Measurements from ENCODE around the gene MYLK.

MYLK gene

DNA sequence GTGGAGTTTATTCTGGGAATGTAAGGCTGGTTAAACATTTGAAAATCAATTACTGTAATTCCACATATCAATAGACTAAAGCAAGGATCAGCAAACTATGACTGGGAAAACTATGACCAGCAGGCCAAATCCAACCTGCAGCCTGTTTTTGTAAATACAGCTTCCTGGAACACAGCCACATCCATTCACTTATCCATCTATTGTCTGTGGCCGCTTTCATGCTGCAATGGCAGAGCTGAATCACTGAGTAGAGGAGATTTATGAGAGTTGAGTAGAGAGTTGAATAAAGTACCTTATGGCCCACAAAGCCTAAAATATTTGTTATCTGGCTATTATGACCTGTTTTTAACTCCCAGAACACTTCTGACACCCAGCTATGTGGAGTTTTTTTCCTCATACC lies 12.2 kb downstream of the MYLK start:
- no peak for DNase-seq

DNA sequence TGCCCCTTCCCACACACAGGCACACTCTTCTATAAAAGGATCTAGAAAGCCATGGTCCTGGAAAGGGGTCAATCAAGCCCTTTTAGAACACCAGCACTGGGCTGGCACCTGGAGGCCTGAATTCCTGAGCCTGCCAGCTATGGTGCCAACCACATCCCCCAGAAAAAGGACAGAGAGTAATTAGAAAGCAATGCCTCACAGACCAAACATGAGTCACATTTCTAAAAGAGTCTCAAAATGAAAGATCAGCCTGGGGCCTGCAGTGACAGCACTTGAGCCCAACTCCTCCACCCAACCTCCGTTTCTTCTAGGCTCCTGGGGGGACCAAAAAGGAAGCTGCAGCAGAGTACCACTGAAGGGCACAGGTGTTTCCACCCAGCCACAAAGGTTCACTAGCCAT lies 14.1 kb downstream of the MYLK start:
- DNase-seq: no peak

- no peak for DNase-seq
Observed at GRCh38 chr3:123869165-123869564, 15.0 kb downstream of the MYLK start.

DNA sequence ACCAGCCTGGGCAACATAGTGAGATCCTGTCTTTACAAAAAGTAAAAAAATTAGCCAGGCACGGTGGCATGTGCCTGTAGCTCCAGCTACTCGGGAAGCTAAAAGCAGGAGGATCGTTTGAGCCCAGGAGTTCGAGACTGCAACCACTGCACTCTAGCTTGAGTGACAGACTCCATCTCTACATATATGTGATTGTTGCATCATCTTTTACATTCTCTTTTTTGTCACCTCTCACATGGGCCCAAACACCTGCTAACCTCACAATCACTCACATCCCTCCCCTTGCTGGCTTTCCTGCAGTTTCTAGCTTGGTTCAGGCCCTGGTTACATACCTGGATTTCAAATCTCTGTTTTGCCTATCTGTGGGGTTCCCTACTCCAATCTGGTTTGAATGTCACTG lies 19.4 kb downstream of the MYLK start:
- DNase-seq: no peak

GRCh38 chr3:123862152-123862551 lies 22.0 kb downstream of the MYLK start:
- no peak for DNase-seq

GRCh38 chr3:123861081-123861836 lies 22.9 kb downstream of the MYLK start:
- DNase-seq: no peak

- no peak for DNase-seq
Observed at GRCh38 chr3:123859177-123859576, 25.0 kb downstream of the MYLK start.

DNA sequence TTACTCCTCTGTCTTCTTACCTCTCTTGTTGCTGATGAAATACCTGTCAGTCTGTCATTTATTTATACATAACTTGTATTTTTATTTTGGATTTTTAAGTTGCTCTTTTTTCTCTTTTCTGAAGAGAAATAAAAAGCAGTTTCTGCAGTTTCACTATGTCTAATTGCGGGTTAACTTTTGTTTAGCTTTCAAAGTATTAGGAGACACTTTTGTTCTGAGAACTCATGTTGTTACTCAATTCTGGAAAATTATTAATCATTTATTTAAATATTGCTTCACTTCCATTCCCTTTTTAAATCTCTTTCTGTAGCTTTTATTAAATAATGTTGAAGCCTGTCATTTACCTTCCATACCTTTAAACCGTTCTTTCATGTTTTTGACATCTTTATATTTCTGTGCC lies 29.2 kb downstream of the MYLK start:
- DNase-seq: no peak

DNA sequence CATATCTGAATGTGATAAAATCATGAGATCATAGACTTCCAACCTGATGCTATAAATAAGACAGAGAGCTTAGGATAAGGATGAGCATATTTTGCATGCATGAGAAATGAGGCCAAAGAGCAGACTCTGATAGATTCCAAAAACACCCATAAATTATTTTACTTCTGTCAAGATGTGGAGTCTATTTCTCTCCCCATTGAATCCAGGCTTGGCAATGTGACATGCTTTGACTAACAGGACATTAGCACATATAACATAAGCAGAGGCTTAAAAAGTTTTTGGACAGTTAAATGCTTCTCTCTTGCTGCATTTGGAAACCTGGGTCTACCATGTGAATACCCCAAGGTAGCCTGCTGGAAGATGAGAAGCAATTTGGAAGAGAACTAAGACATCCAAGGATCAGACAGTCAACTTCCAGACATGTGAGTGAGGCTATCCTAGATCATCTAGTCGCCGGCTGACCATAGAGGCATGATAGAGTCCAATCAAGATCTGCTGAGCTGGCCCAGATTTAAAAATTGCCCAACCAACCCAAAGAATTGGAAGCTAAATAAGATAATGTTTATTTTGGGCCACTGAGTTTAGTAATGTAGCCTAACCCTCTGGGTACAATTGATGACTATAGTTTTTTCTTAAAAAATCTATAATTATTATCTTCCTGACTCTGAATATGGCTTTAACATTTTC lies 30.3 kb downstream of the MYLK start:
- DNase-seq: no peak

DNA sequence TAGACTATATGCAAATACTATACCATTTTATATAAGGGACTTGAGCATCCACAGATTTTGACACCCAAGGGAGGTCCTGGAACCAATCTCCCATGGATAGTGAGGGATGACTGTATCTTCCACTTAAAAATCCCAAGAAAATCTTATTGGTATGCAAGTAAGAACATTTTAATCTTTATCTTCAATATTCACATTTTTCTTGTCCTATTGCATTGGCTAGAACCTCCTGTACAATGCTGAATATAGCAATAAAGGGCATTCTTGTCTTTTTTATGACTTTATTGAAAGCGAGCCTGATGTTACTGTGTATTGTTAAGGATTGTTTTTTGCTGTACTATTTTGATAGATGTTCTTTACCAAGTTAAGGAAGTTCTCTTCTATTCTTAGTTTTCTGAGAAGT lies 36.9 kb downstream of the MYLK start:
- no peak for DNase-seq

GRCh38 chr3:123843668-123844067 lies 40.5 kb downstream of the MYLK start:
- no peak for DNase-seq

DNA sequence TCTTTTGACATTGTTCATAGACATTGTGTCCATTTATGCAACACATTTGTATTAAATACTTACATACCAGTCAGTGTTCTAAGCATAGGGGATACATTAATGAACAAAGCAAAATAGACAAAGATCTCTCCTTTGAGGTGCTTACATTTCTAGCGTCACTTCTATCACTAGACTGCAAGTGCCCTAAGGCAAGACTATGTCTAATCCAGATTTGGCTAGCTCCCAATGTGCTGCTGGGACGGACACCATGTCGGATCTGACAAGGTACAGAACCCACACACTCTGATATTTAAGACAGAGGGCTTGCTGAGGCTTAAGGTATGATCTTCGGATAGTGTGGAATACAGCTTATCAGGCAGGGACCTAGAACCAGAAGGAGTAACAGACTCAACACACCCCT lies 41.4 kb downstream of the MYLK start:
- DNase-seq: no peak

GRCh38 chr3:123841476-123842238 lies 42.5 kb downstream of the MYLK start:
- DNase-seq: no peak

GRCh38 chr3:123840961-123841360 lies 43.2 kb downstream of the MYLK start:
- no peak for DNase-seq

GRCh38 chr3:123837858-123838257 lies 46.3 kb downstream of the MYLK start:
- DNase-seq: no peak

GRCh38 chr3:123834631-123835030 lies 49.5 kb downstream of the MYLK start:
- DNase-seq: no peak

DNA sequence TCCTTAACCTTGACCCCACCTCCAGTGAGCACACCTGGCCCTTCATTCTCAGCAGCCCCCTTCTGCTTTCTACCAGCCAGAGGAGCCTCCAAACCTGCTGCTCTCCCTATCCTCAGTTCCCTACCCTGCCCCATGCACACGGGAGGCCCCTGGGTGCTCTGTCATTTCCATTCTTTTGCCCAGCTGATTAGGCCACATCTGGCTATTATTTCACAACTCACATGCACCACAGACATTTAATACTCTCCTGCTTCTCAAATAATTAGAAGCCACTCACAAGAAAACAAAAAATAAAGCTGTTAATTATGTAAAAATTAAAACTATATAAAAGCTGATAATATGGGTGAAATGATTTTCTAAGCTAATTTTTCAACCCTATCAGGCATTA lies 50.7 kb downstream of the MYLK start:
- no peak for DNase-seq

- DNase-seq: no peak
Observed at GRCh38 chr3:123832692-123833397, 51.3 kb downstream of the MYLK start.

- DNase-seq: no peak
Observed at GRCh38 chr3:123831420-123831819, 52.7 kb downstream of the MYLK start.

DNA sequence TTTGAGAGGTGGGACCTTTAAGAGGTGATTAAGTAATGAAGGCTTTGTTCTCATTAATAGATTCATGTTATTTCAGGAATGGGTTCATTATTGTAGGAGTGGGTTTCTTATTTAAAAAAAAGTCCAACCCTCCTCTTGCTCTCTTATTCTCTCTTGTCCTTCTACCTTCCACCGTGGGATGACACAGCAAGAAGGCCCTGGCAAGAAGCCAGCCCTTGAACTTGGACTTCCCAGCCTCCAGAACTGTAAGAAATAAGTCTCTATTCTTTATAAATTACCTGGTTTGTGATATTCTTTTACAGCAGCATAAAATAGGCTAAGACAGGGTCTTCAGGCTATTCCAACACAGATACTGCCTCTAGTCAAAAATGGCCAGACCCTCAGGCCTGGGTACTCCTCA lies 62.2 kb downstream of the MYLK start:
- no peak for DNase-seq

GRCh38 chr3:123819949-123820348 lies 64.2 kb downstream of the MYLK start:
- DNase-seq: no peak

GRCh38 chr3:123818921-123819429 lies 65.2 kb downstream of the MYLK start:
- no peak for DNase-seq

GRCh38 chr3:123818324-123818920 lies 65.7 kb downstream of the MYLK start:
- no peak for DNase-seq

All from bone marrow (tissue), 2 donors.